K562 (cell line): ENCODE results near the gene SETMAR. TPM values are rescaled to one million over a fixed set of nuclear protein-coding genes. Genes with fewer than 3 reads are reported as not detected.

Experiments used
- AFF1 ChIP-seq, 2 experiments: fragments of 450-650 bp; IDR thresholded peaks; 2 replicates each; pipeline ENCODE4 v1.6.1; 2018; ENCODE audit warnings: mild to moderate bottlenecking in 2 of 2, low read depth in 1 of 2; ENCODE audit not compliant: partially characterized antibody in 2 of 2
- ELK1 ChIP-seq: sonication (generic); formaldehyde crosslinking; IDR thresholded peaks from 2 replicates; pipeline ENCODE4 v1.8.1; 2022; ENCODE audit warnings: missing genetic modification reagents
- ETV6 ChIP-seq, 3 experiments: fragments of 150-350 bp in 1 of 3; sonication (generic) in 1 of 3; formaldehyde crosslinking in 1 of 3; IDR thresholded peaks; 2 replicates each; pipeline versions ENCODE4 v1.6.1 to v1.8.0; 2014 to 2022; ENCODE audit warnings: borderline replicate concordance in 2 of 3, low read depth in 2 of 3, antibody characterized with exemption in 1 of 3, low read length in 1 of 3, mild to moderate bottlenecking in 1 of 3, missing genetic modification reagents in 1 of 3
- GATAD2A ChIP-seq: fragments of 450-650 bp; IDR thresholded peaks from 2 replicates; pipeline ENCODE4 v1.6.1; 2017
- IRF1 ChIP-seq: sonication (generic); formaldehyde crosslinking; IDR thresholded peaks from 2 replicates; pipeline ENCODE4 v1.8.0; 2022; ENCODE audit warnings: missing genetic modification reagents, mild to moderate bottlenecking, borderline replicate concordance
- MAFF ChIP-seq: IDR thresholded peaks from 2 replicates; pipeline ENCODE4 v1.6.1; 2012; ENCODE audit warnings: low read length, improper control_type of control experiment
- MTA2 ChIP-seq: fragments of 450-650 bp; IDR thresholded peaks from 2 replicates; pipeline ENCODE4 v1.6.1; 2016; ENCODE audit warnings: low read depth
- NFIX ChIP-seq: fragments of 250-450 bp; sonication (Bioruptor Pico); IDR thresholded peaks from 2 replicates; pipeline ENCODE4 v1.4.0; 2020; ENCODE audit warnings: low read depth, mild to moderate bottlenecking, moderate library complexity
- NR2C1 ChIP-seq, 2 experiments: fragments of 450-650 bp; IDR thresholded peaks; 2 replicates each; pipeline ENCODE4 v1.6.1; 2017; ENCODE audit warnings: mild to moderate bottlenecking in 2 of 2, antibody characterized with exemption in 1 of 2, inconsistent platforms in 1 of 2, missing compliant biosample characterization in 1 of 2, missing genetic modification characterization in 1 of 2
- NR2C2 ChIP-seq, 2 experiments: fragments of 200-800 bp in 1 of 2; sonication (Bioruptor generic) in 1 of 2; sonication (generic) in 1 of 2; formaldehyde crosslinking in 1 of 2; IDR thresholded peaks; 2 replicates each; pipeline versions ENCODE4 v1.6.1 to v1.8.0; 2016 to 2022; ENCODE audit warnings: mild to moderate bottlenecking in 1 of 2, missing compliant biosample characterization in 1 of 2, missing genetic modification characterization in 1 of 2, missing genetic modification reagents in 1 of 2
- SMARCE1 ChIP-seq: fragments of 450-650 bp; IDR thresholded peaks from 2 replicates; pipeline ENCODE4 v1.7.1; 2016; ENCODE audit warnings: mild to moderate bottlenecking
- TAF15 ChIP-seq: fragments of 200-400 bp; formaldehyde crosslinking; IDR thresholded peaks from 2 replicates; pipeline ENCODE4 v1.6.1; 2017; ENCODE audit warnings: mild to moderate bottlenecking, low read depth, low read length, moderate library complexity
- TAL1 ChIP-seq: fragments of 450-650 bp; IDR thresholded peaks from 2 replicates; pipeline ENCODE4 v1.6.1; 2016; ENCODE audit warnings: mild to moderate bottlenecking
- THRAP3 ChIP-seq: fragments of 450-650 bp; IDR thresholded peaks from 2 replicates; pipeline ENCODE4 v1.6.1; 2016; ENCODE audit warnings: mild to moderate bottlenecking, inconsistent platforms, borderline replicate concordance
- TRIM24 ChIP-seq, 2 experiments: fragments of 450-650 bp; IDR thresholded peaks; 2 replicates each; pipeline ENCODE4 v1.6.1; 2016
- ZNF282 ChIP-seq: sonication (generic); formaldehyde crosslinking; IDR thresholded peaks from 2 replicates; pipeline ENCODE4 v1.8.1; 2023; ENCODE audit warnings: missing genetic modification reagents
- polyA plus RNA-seq, 8 experiments: library from polyadenylated mRNA; depleted of rRNA in 4 of 8; stranded (reverse) in 5 of 8; unstranded in 3 of 8; fragments of >200 nt; fragmentation: Nextera tagmentation in 2 of 8; fragmentation: Illumina TruSeq in 1 of 8; extraction: Ambion mirVana in 2 of 8; extraction: Trizol in 1 of 8; gene quantifications; 2 replicates each; pipeline versions ENCODE4 v1.2.1 to v1.2.3, GENCODE V29; 2011 to 2014; ENCODE audit warnings: inconsistent platforms in 1 of 8, missing spikeins in 1 of 8
- total RNA-seq, 7 experiments: library from RNA; depleted of rRNA in 6 of 7; stranded (reverse); fragments of >200 nt in 6 of 7; fragmentation: Illumina TruSeq in 2 of 7; extraction: Trizol in 2 of 7; gene quantifications; 2 replicates each; pipeline versions ENCODE4 v1.2.1 to v1.2.3, GENCODE V29; 2011 to 2021; ENCODE audit warnings: low replicate concordance in 1 of 7

SETMAR gene
- total and polyA plus RNA-seq, 9 of the 15 experiments (the other 6 are each of a cell fraction or from before 2014, with no cell fraction given): 5.5 to 25.1 (median 18.2) TPM

- TF ChIP-seq AFF1 (IDR thresholded peaks at IDR 0.05; ENCODE audit: low read depth in 1 of 2, partially characterized antibody in 2 of 2) (no peak), MAFF (peak; percentile 34; the same call in 1 of the 2 replicates), MTA2 (no peak), SMARCE1 (0 out of 2 replicates have a peak, but pooled peaks have one; percentile 41), GATAD2A (no peak), NR2C2 (CRISPR knock-in tag; IDR thresholded peaks at IDR 0.05) (no peak), NR2C2 (tag; IDR thresholded peaks at IDR 0.05) (peak; percentile 20; the same call in 1 of the 2 replicates), THRAP3 (no peak), TAF15 (no peak), TAL1 (no peak), IRF1 (no peak), ELK1 (CRISPR knock-in tag) (no peak), NR2C1 (IDR thresholded peaks at IDR 0.05) (no peak), NR2C1 (tag; IDR thresholded peaks at IDR 0.05) (no peak), TRIM24 (IDR thresholded peaks at IDR 0.05) (no peak), NFIX (CRISPR knock-in tag) (no peak), ZNF282 (no peak), ETV6 (IDR thresholded peaks at IDR 0.05; ENCODE audit: borderline replicate concordance in 1 of 2, low read depth in 2 of 2, low read length in 1 of 2) (no peak), ETV6 (CRISPR knock-in tag; IDR thresholded peaks at IDR 0.05; ENCODE audit: borderline replicate concordance) (no peak)
These were observed 20.3 kb downstream of the SETMAR start (continued) for GRCh38 chr3:4323246-4324027.
